Loucy (cell line): ENCODE results near the gene CYB5B.

Experiments
- CTCF ChIP-seq: fragments of 200-600 bp; sonication (generic); conservative IDR thresholded peaks from 2 replicates; pipeline ENCODE4 v1.5.1; 2014; ENCODE audit warnings: mild to moderate bottlenecking, antibody characterized with exemption, low read length
- EZH2phosphoT487 ChIP-seq: fragments of 200-600 bp; IDR thresholded peaks from 2 replicates; pipeline ENCODE4 v1.6.1; 2018; ENCODE audit warnings: antibody characterized with exemption, mild to moderate bottlenecking, moderate library complexity, borderline replicate concordance

GRCh38 chr16:69481901-69482341 lies 57.5 kb downstream of the CYB5B start:
- TF ChIP-seq CTCF (no peak), EZH2phosphoT487 (no peak)
